Suprapubic skin (tissue), 4 donors: Measurements from ENCODE around the gene KRTAP17-1. TPM values are rescaled to one million over a fixed set of nuclear protein-coding genes. Genes with fewer than 3 reads are reported as not detected.
"Not testable (repeated sequence)": the region's sequence is repeated elsewhere in the genome, so short reads cannot be mapped to it uniquely, and the experiment has no call there.

Experiments used
- DNase-seq, 2 donors: peaks; one replicate each; pipeline ENCODE4 v3.0.0-alpha.2; 2019; ENCODE audit warnings: low spot score in 2 of 2
- H3K27ac ChIP-seq: fragments of 200-600 bp; sonication (generic); one replicate; pipeline ENCODE4 v1.5.1; 2019
- H3K27me3 ChIP-seq: fragments of 200-600 bp; sonication (generic); one replicate; pipeline ENCODE4 v1.5.1; 2019
- H3K36me3 ChIP-seq: fragments of 200-600 bp; sonication (generic); one replicate; pipeline ENCODE4 v1.5.1; 2019
- H3K4me1 ChIP-seq: fragments of 200-600 bp; sonication (generic); one replicate; pipeline ENCODE4 v1.5.1; 2019
- H3K4me3 ChIP-seq: fragments of 200-600 bp; sonication (generic); one replicate; pipeline ENCODE4 v1.5.1; 2019; ENCODE audit warnings: mild to moderate bottlenecking
- H3K9me3 ChIP-seq: fragments of 200-600 bp; sonication (generic); one replicate; pipeline ENCODE4 v1.5.1; 2019
- EP300 ChIP-seq: sonication (generic); formaldehyde crosslinking; IDR thresholded peaks from one replicate; pipeline ENCODE4 v1.6.1; 2017; ENCODE audit warnings: antibody characterized with exemption
- POLR2A ChIP-seq, 2 donors: fragments of 450-650 bp; IDR thresholded peaks; one replicate each; pipeline ENCODE4 v1.6.1; 2017; ENCODE audit warnings: antibody characterized with exemption in 2 of 2, mild to moderate bottlenecking in 2 of 2, moderate library complexity in 2 of 2
- POLR2AphosphoS5 ChIP-seq, 3 donors: sonication (generic); formaldehyde crosslinking; IDR thresholded peaks; one replicate each; pipeline ENCODE4 v1.6.1; 2017; ENCODE audit warnings: antibody characterized with exemption in 3 of 3
- WGBS: methylation state at CpG from one replicate; pipeline ENCODE4 v1.1.5; 2018; 5-methylcytosine and 5-hydroxymethylcytosine counted together
- total RNA-seq, 4 donors: library from RNA; depleted of rRNA; stranded (reverse); fragments of >200 nt; gene quantifications; one replicate each; pipeline ENCODE4 v1.1.0, GENCODE V29; 2016
- TF ChIP-seq, protein P1 (sequence below), 2 donors: fragments of 200-600 bp in 1 of 2; fragments of 450-650 bp in 1 of 2; sonication (generic) in 1 of 2; IDR thresholded peaks; one replicate each; pipeline ENCODE4 v1.5.1; 2016 to 2019; ENCODE audit warnings: antibody characterized with exemption in 2 of 2, mild to moderate bottlenecking in 1 of 2, moderate library complexity in 1 of 2

KRTAP17-1 gene
- total RNA-seq, 4 donors from 2014 or later: 8.0 to 81.5 (median 24.2) TPM; not detected in 1

DNA sequence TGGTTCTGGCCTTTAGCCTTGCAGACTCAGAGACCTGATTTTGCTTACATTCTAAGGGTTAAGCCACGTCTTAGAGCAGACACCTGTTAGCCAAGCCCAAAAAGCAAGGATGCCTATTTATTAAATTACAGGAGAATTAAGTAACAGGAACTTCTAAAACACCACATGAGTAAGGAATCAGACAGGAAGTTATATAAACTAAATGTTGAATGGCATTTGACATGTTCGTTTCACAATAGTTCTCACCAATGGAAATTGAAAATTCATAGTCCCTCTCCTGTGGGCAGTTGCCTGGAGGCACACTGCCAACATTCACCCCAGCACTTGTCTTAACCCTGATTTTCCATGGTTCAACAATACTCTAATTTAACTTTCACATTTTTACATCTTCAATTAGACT, 31.0 kb downstream of the KRTAP17-1 start:
- Histone ChIP-seq H3K27me3 (peaks cover 5% of the 10 kb centered on the region), H3K4me3 (no peak overlapping the region), H3K4me1 (no peaks in the 10 kb centered on the region), H3K27ac (no peak overlapping the region), H3K36me3 (no peaks in the 10 kb centered on the region), H3K9me3 (no peaks in the 10 kb centered on the region)
- 48% methylated on average over 2 of the region's 2 CpGs for WGBS
- DNase-seq: no peak
- TF ChIP-seq, protein P1, sequence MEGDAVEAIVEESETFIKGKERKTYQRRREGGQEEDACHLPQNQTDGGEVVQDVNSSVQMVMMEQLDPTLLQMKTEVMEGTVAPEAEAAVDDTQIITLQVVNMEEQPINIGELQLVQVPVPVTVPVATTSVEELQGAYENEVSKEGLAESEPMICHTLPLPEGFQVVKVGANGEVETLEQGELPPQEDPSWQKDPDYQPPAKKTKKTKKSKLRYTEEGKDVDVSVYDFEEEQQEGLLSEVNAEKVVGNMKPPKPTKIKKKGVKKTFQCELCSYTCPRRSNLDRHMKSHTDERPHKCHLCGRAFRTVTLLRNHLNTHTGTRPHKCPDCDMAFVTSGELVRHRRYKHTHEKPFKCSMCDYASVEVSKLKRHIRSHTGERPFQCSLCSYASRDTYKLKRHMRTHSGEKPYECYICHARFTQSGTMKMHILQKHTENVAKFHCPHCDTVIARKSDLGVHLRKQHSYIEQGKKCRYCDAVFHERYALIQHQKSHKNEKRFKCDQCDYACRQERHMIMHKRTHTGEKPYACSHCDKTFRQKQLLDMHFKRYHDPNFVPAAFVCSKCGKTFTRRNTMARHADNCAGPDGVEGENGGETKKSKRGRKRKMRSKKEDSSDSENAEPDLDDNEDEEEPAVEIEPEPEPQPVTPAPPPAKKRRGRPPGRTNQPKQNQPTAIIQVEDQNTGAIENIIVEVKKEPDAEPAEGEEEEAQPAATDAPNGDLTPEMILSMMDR (IDR thresholded peaks at IDR 0.05): no peak
- TF ChIP-seq POLR2AphosphoS5 (IDR thresholded peaks at IDR 0.05) (no peak), POLR2A (IDR thresholded peaks at IDR 0.05) (no peak), EP300 (no peak)

DNA sequence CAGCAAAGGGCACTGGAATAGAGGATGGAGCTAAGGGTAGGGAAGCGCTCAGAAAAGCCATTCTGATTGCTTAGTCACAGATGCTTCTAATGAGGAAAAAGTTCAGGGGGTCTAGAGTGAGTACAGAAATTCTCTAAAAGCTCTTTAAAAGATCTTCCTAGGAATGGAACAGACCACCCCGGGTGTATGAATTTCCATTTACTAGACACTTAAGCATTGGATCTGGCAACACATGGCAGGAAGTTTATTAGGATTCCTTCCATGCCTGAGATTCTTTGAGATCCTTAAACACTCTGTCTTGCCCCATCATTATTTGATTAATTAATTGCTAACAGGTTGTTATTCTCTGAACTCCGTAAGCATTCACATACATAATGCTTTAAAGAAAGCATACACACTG, 31.5 kb downstream of the KRTAP17-1 start:
- Histone ChIP-seq H3K9me3 (no peaks in the 10 kb centered on the region), H3K36me3 (no peaks in the 10 kb centered on the region), H3K27ac (no peak overlapping the region), H3K4me1 (no peaks in the 10 kb centered on the region), H3K27me3 (peaks cover 5% of the 10 kb centered on the region), H3K4me3 (no peak overlapping the region)
- TF ChIP-seq, protein P1 (IDR thresholded peaks at IDR 0.05): no peak
- TF ChIP-seq EP300 (no peak), POLR2A (IDR thresholded peaks at IDR 0.05) (no peak), POLR2AphosphoS5 (IDR thresholded peaks at IDR 0.05) (no peak)
- 61% methylated on average over 3 of the region's 3 CpGs for WGBS
- DNase-seq: no peak

DNA sequence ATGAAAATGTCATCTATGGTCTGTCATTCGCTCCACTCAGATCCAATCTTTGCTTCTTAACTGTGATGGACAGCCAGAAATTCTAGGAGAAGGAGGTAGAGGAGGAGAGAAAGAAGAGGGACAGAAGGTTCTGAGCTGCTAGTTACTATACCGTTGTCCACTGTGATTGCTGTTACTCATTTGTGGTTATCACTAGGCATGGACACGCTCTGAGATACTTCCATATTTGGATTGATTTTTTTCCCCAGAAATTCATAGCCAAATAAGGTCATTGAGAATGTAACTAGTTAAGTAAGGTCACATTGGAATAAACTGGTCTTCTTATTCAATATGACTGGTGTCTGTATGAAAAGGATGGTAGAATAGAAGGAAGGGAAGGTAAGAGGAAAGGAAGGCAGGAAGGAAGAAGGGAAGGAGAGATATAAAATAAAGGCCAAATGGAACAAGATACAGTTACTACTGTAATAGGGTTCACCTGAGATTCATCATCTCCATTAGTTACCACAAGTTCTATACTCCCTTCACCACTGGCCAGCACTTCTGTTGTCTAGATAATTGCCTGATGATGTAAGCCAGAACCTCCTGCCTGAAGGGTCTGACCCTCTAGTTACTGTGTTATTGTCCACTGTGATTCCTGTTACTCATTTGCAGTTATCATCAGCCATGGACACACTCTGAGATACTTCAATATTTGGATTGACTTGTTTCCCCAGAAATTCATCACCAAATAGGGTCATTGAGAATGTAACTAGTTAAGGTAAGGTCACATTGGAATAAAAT, 37.1 kb downstream of the KRTAP17-1 start:
- TF ChIP-seq, protein P1 (IDR thresholded peaks at IDR 0.05): no peak
- TF ChIP-seq POLR2A (IDR thresholded peaks at IDR 0.05) (no peak), POLR2AphosphoS5 (IDR thresholded peaks at IDR 0.05) (no peak), EP300 (no peak)
- WGBS: 92% methylated on average over 3 of the region's 3 CpGs
- H3K36me3 ChIP-seq: no peaks in the 10 kb centered on the region
- no peak overlapping the region for H3K27ac ChIP-seq
- H3K9me3 ChIP-seq: no peaks in the 10 kb centered on the region
- H3K4me3 ChIP-seq: no peak overlapping the region
- no peak for DNase-seq
- no peaks in the 10 kb centered on the region for H3K4me1 ChIP-seq
- H3K27me3 ChIP-seq: peaks cover 10% of the 10 kb centered on the region

DNA sequence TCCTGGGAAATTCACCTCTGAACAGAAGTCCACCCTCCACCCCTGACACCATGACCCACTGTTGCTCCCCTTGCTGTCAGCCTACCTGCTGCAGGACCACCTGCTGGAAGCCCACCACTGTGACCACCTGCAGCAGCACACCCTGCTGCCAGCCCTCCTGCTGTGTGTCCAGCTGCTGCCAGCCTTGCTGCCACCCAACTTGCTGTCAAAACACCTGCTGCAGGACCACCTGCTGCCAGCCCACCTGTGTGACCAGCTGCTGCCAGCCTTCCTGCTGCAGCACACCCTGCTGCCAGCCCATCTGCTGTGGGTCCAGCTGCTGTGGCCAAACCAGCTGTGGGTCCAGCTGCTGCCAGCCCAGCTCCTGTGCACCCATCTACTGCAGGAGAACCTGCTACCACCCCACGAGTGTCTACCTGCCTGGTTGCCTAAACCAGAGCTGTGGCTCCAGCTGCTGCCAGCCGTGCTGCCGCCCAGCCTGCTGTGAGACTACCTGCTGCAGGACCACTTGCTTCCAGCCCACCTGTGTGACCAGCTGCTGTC, 39.8 kb downstream of the KRTAP17-1 start, which contains the start of gene KRTAP9-7:
KRTAP9-7 (plus strand) TSS at position 51 of the 543 bp plus-strand sequence; CDS start at position 51, 0 bp downstream.
- H3K27me3 ChIP-seq, H3K9me3 ChIP-seq, H3K4me1 ChIP-seq, H3K36me3 ChIP-seq, DNase-seq, H3K27ac ChIP-seq, H3K4me3 ChIP-seq: not testable (repeated sequence)
- WGBS: 100% methylated on average over 2 of the region's 3 CpGs

DNA sequence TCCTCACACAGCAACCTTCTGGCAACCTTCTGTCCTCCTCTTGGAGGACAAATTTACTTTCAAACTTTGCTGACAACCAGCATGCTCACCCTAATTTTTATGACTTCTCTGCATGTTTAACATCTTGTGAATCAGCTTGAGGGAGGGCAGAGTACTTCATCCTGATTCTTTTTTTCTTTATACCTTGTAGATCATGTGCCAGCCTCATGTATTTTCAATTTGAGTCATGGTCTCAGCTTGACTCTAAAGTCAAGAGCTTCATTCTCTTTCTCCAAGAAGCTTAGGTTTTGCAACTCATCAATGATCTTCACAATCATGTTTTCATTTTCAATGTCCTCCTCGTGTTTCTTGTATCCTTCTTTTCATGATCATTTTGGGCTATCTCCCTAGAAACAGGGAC, 43.7 kb downstream of the KRTAP17-1 start:
- no peak for DNase-seq
- peaks cover 5% of the 10 kb centered on the region for H3K27me3 ChIP-seq
- TF ChIP-seq POLR2AphosphoS5 (IDR thresholded peaks at IDR 0.05): no peak
- TF ChIP-seq, protein P1 (IDR thresholded peaks at IDR 0.05): no peak
- TF ChIP-seq EP300: no peak
- TF ChIP-seq POLR2A (IDR thresholded peaks at IDR 0.05): no peak
- H3K4me3 ChIP-seq: no peak overlapping the region
- H3K9me3 ChIP-seq: no peaks in the 10 kb centered on the region
- 33% methylated on average over 1 of the region's 1 CpG for WGBS
- no peak overlapping the region for H3K27ac ChIP-seq
- no peaks in the 10 kb centered on the region for H3K4me1 ChIP-seq
- H3K36me3 ChIP-seq: no peaks in the 10 kb centered on the region

DNA sequence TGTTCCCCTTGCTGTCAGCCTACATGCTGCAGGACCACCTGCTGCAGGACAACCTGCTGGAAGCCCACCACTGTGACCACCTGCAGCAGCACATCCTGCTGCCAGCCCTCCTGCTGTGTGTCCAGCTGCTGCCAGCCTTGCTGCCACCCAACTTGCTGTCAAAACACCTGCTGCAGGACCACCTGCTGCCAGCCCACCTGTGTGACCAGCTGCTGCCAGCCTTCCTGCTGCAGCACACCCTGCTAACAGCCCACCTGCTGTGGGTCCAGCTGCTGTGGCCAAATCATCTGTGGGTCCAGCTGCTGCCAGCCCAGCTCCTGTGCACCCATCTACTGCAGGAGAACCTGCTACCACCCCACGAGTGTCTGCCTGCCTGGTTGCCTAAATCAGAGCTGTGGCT, 44.2 kb downstream of the KRTAP17-1 start:
- WGBS: no CpG with 5 or more reads among the region's 1 CpG
- not testable (repeated sequence) for H3K9me3 ChIP-seq, H3K36me3 ChIP-seq, H3K4me1 ChIP-seq, H3K27me3 ChIP-seq, H3K4me3 ChIP-seq, H3K27ac ChIP-seq, DNase-seq
